Measurements from ENCODE around the gene STX18.
"Not testable (repeated sequence)": the region's sequence is repeated elsewhere in the genome, so short reads cannot be mapped to it uniquely, and the experiment has no call there.

STX18 gene

GRCh38 chr4:4541661-4542570 is at the start of gene STX18:
TSS of gene STX18 (minus strand) at chr4:4542048. CDS start at chr4:4541964, 84 bp downstream.
- DNase-seq: peak; percentile 90

DNA sequence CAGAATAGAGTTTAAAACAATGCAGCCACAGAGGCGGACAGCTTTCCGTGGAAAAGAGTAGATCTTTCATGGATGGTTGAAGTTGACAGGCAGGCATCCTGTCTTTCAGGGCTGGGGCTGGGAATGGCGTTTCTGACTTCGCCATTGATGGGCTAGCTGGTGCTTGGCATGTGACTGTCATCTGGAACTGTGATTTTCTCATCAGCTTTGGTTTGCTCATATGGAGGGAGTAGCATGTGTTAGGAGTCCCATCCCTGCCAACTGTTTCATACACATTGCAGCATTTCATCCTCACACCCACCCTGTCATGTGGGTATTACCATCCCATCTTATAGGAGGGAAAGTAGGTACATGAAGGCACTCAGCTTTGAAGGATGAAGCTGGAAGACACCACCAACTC is 49.2 kb upstream of the STX18 start:
- no peak for DNase-seq

DNA sequence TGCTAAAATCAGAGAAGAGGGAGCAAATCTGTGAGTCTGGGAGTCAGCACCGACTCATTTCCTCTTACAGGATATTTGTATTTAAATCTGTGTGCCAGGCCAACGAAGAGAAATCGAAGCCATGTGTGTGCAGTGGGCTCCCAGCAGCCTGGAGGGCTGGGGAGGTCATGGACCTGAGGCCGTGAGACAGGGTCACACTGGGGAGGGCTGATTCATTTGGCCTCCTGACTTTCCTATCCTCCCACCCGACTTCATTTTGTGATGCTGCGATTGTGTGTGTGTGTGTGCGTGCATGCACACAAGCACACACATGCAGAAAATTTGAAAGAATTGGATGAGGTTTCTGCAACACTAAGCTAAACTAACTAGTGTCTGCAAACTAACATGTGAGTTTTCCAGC is 48.7 kb upstream of the STX18 start:
- DNase-seq: no peak

GRCh38 chr4:4585012-4585670 is 43.3 kb upstream of the STX18 start:
- no peak for DNase-seq

GRCh38 chr4:4583606-4584005 is 41.8 kb upstream of the STX18 start:
- no peak for DNase-seq

DNA sequence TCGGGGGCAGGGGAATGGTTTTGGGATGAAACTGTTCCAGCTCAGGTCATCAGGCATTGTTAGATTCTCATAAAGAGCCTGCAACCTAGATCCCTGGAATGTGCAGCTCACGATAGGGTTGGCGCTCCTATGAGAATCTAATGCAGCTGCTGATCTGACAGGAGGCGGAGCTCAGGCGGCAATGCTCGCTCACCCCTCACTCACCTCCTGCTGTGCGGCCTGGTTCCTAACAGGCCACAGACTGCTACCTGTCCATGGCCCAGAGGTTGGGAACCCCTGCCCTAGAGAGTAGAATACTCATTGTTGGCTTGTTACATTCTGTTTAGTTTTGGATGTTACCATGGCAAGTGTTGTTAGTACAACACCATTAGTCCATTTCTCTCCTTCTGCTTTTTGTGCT is 40.8 kb upstream of the STX18 start:
- DNase-seq: no peak

GRCh38 chr4:4580494-4580893 is 38.6 kb upstream of the STX18 start:
- no peak for DNase-seq

GRCh38 chr4:4578981-4579380 is 37.1 kb upstream of the STX18 start:
- DNase-seq: peak; percentile 40

DNA sequence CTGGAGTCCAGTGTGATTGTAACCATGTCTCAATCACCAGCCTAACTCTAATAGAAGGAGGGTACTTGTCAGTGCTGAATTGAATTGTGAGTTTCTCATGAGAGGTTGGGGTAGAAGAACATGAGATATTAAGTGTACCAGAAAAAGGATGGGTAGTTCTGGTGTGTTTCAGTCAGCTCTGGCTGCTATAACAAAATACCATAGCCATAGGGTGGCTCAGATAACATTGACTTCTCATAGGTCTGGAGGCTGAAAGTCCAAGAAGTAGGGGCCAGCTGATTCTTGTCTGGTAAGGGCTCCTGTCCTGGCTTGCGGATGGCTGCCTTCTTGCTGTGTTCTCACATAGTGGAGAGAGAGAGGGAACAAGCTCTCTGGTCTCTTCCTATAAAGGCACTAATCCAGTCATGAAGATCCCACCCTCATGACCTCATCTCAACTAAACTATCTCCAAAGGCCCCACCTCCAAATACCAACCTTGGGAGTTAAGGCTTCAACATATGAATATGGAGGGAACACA is 35.6 kb upstream of the STX18 start:
- DNase-seq: no peak

- peak; percentile 79 for DNase-seq
Measured at GRCh38 chr4:4575284-4576211, 33.7 kb upstream of the STX18 start.

DNA sequence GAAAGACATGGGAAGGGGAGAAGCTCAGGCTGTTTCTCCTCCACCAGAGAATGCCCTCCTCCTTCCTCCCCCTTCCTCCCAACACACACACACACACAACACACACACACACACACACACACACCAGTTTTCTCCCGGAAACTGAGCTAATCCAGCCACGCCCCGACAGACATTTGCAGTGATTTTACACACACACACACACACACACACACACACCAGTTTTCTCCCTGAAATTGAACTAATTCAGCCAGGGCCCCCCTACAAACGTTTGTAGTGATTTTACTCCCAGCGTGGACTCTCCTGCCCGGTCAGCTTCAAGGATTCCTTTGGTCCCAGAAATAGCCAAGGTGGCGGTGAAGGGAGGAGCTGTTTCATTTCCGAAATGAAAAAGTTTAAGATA is 32.9 kb upstream of the STX18 start:
- peak; percentile 68 for DNase-seq

DNA sequence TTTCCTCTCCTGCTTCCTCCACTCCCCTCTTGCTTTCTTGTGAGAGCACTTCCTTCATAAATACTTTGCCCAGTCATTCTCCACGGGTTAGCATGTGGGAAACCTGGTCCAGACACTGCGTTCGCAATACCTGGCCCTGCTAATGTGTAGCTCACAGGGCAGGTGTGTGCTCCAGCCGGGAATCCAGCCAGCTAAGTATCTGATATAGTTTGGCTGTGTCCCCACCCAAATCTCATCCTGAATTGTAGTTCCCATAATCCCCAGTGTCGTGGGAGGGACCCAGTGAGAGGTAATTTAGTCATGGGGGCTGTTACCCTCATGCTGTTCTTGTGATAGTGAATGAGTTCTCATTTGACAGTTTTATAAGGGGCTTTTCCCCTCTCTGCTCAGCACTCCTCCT is 32.2 kb upstream of the STX18 start:
- peak; percentile 16 for DNase-seq

- DNase-seq: peak; percentile 38
Measured at GRCh38 chr4:4572821-4573220, 31.0 kb upstream of the STX18 start.

- DNase-seq: not testable (repeated sequence)
Measured at GRCh38 chr4:4569861-4570260, 28.0 kb upstream of the STX18 start.

DNA sequence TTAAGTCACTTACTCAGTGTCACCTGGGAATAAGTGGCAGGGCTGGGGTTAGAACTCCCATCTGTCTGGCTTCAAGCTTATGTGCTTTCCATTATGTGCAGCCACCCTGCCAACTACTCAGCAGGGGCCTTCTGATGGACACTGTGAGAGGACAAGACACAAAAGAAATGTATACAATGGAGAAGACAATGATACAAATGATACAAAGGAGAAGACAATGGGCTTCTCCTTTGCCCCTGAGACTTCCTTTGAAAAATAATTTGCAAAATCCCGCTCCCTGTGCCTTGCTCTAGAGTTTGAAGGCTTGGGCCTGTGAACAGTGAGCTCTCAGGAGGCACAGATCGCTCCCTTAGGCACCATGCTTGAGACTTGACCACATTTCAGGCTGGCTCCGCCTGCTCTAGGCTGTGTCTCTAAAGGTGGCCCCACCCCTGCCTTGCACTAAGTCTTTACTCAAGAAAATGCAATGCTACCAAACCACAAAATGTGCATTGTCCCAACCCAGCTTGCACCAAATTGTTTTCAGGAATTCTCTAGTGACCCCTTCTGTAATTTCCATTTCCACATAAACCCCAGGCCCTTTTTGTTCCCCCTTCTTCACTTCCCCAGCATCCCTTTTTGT is 27.1 kb upstream of the STX18 start:
- DNase-seq: peak; percentile 87

DNA sequence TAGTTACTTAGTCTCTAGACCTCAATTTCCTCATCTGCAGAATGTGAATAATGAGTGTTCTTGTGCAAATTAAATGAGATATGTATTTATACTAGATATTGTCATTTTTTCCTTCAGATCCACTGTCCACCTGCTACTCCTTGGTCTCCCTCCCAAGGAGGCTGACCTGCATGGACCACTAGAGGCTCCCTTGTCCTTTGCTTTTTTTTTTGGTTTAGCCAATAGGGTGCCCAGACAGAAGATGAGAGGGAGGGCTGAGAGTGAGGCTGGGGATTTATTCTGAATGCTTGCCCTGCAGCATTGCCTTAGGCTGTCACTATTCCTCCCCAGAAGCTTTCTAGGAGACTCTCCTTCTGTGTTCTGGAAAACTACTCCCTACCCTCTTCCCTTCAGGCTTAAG is 24.5 kb upstream of the STX18 start:
- peak; percentile 6 for DNase-seq

DNA sequence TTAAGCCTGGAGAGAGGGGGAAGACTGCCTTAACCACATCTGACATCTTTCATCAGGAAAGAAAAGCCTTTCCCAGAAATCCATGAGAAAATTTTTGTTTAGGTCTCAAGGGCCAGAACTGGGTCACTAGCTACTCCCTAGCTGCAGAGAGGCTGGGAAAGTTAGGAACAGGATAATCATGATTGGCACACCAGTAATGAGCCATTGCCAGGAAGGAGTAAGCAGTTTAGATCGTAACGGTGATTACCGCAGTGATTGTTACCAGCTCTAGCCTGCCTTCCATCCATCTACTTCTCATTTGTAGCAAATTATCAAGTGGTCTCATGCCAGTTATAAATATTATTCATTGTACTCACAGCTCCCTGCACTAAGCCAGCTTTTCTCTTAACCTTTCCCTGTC is 22.7 kb upstream of the STX18 start:
- no peak for DNase-seq

DNA sequence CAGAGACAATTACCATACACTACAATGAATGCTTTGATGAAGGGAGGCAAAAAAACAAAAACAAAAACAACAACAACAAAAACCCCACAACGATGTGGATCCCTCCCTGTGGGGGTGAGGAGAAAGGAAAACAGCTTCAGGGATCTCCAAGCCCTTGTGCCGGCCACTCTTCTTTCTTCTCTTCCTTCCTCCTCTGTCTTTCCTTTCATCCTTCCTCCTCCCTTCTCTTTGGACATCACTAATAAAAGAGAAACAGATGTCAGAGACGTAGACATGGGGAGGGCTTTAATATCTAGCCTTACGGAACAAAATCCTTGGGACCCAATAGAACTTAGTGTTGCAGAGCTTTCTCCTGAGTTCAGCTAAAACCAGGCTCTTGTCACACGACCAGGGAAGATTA is 18.8 kb upstream of the STX18 start:
- no peak for DNase-seq

- DNase-seq: no peak
Measured at GRCh38 chr4:4560136-4560535, 18.3 kb upstream of the STX18 start.

DNA sequence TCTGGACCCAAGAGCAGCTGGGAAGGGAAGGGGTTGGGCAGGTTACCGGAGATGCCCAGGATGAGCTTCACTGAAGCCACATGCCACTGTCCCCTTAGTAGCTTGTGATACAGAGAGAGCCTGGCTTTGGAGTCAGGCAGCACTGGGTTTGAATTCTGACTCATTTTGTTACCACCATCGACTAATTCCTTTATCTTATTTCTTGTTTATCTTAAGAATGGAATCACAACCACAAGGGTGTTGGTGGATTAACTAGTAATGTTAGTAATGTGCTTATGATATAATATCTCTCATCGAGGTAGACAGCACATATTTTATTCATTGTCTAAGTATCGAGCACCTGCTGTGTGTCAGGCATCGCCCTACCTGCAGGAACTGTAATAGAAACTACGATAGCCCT is 17.7 kb upstream of the STX18 start:
- DNase-seq: no peak

DNA sequence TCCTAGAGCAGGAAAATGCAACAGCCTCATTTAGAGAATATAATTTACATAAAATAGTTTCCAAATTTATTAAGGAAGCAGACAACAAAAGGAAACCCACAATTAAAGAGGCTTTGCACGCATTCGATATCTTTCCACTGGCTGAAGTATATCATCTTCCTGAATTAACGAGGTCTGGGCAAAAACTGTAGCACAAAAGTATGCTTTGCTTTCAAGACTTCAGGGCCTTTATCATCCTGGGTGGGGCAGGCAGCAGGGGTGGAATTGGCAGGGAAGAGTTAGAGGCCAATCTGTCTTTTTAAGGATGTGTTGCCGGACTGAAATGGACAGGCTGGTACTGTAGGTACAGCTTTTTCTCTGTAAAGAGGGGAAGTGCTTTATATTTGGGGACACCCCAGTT is 17.0 kb upstream of the STX18 start:
- no peak for DNase-seq

DNA sequence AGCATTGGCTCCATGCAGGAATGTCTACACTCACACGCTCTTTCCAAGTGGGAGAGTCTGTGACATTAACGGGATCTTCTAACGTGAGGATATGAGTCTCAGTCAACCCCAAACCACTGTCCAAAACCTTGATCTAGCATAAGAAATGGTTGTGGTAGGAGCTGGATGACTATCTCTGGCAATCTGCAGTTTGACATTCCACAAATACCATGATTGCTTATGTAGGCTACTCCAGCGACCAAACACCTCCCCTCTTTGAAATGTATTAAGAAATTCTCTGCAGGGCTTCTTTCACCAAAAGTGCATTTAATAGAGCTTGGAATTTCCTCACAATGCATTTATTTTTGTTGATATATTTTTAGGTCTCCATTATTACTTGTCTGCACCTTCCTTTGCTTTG is 14.1 kb upstream of the STX18 start:
- DNase-seq: no peak

- peak; percentile 63 for DNase-seq
Measured at GRCh38 chr4:4554234-4554633, 12.4 kb upstream of the STX18 start.

Data from NCI-H69 (cell line).